Endothelial cell of umbilical vein (primary cell): ENCODE data around the gene RNF138. TPM values are rescaled to one million over a fixed set of nuclear protein-coding genes. Genes with fewer than 3 reads are reported as not detected.

Source experiments
- BruUV-seq: library from RNA; stranded (reverse); fragments of 400-500 nt; replicated peaks from 2 replicates; lab custom pipeline; 2021; lab: Mats Ljungman, UMichigan
- CTCF ChIA-PET: fragments of 300-600, 350-600 bp; sonication (Branson Sonifier 250); formaldehyde crosslinking; loops from one replicate; lab custom pipeline; 2021; ENCODE audit warnings: antibody characterized with exemption, inconsistent platforms; lab: Charles Lee
- POLR2A ChIA-PET: fragments of 300-600, 350-600 bp; sonication (Branson Sonifier 250); formaldehyde crosslinking; loops from one replicate; lab custom pipeline; 2021; ENCODE audit warnings: antibody characterized with exemption, inconsistent platforms; lab: Charles Lee
- DNase-seq: peaks from one replicate; pipeline ENCODE4 v3.0.0-alpha.2; 2011; ENCODE audit warnings: low read depth, low spot score
- FAIRE-seq: peaks from 2 replicates; lab custom pipeline; 2011; peaks lifted over from hg19 to GRCh38; lab: Jason Lieb, UNC
- H2AFZ ChIP-seq: 2 replicates; pipeline ENCODE4 v1.6.0; 2012; ENCODE audit warnings: low read depth, low read length, control low read depth, inconsistent platforms
- H3K27ac ChIP-seq: 2 replicates; pipeline ENCODE4 v1.5.1; 2011; ENCODE audit warnings: low read depth, mild to moderate bottlenecking, control low read depth, low read length, moderate library complexity; ENCODE audit not compliant: insufficient read depth
- H3K27me3 ChIP-seq, 2 experiments: 2 replicates each; pipeline versions ENCODE4 v1.6.0 to v1.6.1; 2011; ENCODE audit warnings: low read length in 2 of 2, mixed read lengths in 1 of 2; ENCODE audit not compliant: control insufficient read depth in 2 of 2, insufficient read depth in 2 of 2
- H3K36me3 ChIP-seq, 2 experiments: 2 replicates in 1 of 2; 3 replicates in 1 of 2; pipeline ENCODE4 v1.5.1; 2011; ENCODE audit warnings: low read length in 2 of 2, mild to moderate bottlenecking in 1 of 2, moderate library complexity in 1 of 2; ENCODE audit not compliant: control insufficient read depth in 2 of 2, insufficient read depth in 2 of 2; ENCODE audit errors: extremely low read depth in 1 of 2
- H3K4me1 ChIP-seq: 3 replicates; pipeline ENCODE4 v1.5.1; 2011; ENCODE audit warnings: mild to moderate bottlenecking, low read length; ENCODE audit not compliant: control insufficient read depth, insufficient read depth; ENCODE audit errors: extremely low read depth
- H3K4me2 ChIP-seq: 2 replicates; pipeline ENCODE4 v1.6.1; 2011; ENCODE audit warnings: low read length, control low read depth, mixed read lengths; ENCODE audit not compliant: insufficient read depth
- H3K4me3 ChIP-seq, 3 experiments: fragments of 200-600 bp in 1 of 3; sonication (generic), shearing (Covaris generic) in 1 of 3; replicated peaks in 1 of 3; 2 replicates each; pipeline ENCODE4 v1.5.1; 2011 to 2016; ENCODE audit warnings: control low read depth in 3 of 3, low read length in 3 of 3, mild to moderate bottlenecking in 2 of 3, inconsistent platforms in 1 of 3, low read depth in 1 of 3, moderate library complexity in 1 of 3; ENCODE audit not compliant: insufficient read depth in 1 of 3
- H3K79me2 ChIP-seq: 2 replicates; pipeline ENCODE4 v1.6.0; 2012; ENCODE audit warnings: low read length, inconsistent platforms; ENCODE audit not compliant: control insufficient read depth, insufficient read depth
- H3K9ac ChIP-seq: replicated peaks from 2 replicates; pipeline ENCODE3; 2011; ENCODE audit warnings: low read length, control low read depth; ENCODE audit not compliant: insufficient read depth; ENCODE audit errors: extremely low read depth
- H3K9me1 ChIP-seq: replicated peaks from 3 replicates; pipeline ENCODE4 v1.6.0; 2011; ENCODE audit warnings: mild to moderate bottlenecking, low read length; ENCODE audit not compliant: control insufficient read depth, insufficient read depth; ENCODE audit errors: extremely low read depth
- H3K9me3 ChIP-seq: replicated peaks from 2 replicates; pipeline ENCODE4 v1.5.1; 2012; ENCODE audit warnings: low read length, inconsistent platforms; ENCODE audit not compliant: control insufficient read depth, insufficient read depth
- H4K20me1 ChIP-seq: replicated peaks from 2 replicates; pipeline ENCODE3; 2011; ENCODE audit warnings: mild to moderate bottlenecking, low read length; ENCODE audit not compliant: control insufficient read depth, insufficient read depth; ENCODE audit errors: extremely low read depth
- EZH2 ChIP-seq: IDR thresholded peaks from 2 replicates; pipeline ENCODE4 v1.6.1; 2012; ENCODE audit warnings: borderline replicate concordance, low read depth, mild to moderate bottlenecking, moderate library complexity, low read length, inconsistent platforms; ENCODE audit not compliant: severe bottlenecking
- FOS ChIP-seq: IDR thresholded peaks from 2 replicates; pipeline ENCODE4 v1.6.1; 2011; ENCODE audit warnings: mild to moderate bottlenecking, low read length, moderate library complexity, borderline replicate concordance; ENCODE audit not compliant: insufficient read depth
- GATA2 ChIP-seq: IDR thresholded peaks from 2 replicates; pipeline ENCODE4 v1.7.0; 2011; ENCODE audit warnings: low read depth, mild to moderate bottlenecking, moderate library complexity, mixed read lengths, low read length; ENCODE audit not compliant: insufficient read length, insufficient read depth
- JUN ChIP-seq: IDR thresholded peaks from 2 replicates; pipeline ENCODE4 v1.6.1; 2011; ENCODE audit warnings: borderline replicate concordance, low read depth; ENCODE audit not compliant: insufficient read length, insufficient read depth
- MYC ChIP-seq: IDR thresholded peaks from one replicate; pipeline ENCODE4 v1.6.1; 2011; ENCODE audit warnings: mild to moderate bottlenecking, low read depth, low read length
- POLR2A ChIP-seq: IDR thresholded peaks from 2 replicates; pipeline ENCODE4 v1.6.1; 2012; ENCODE audit warnings: low read depth, mild to moderate bottlenecking, control low read depth, low read length
- POLR2AphosphoS5 ChIP-seq: IDR thresholded peaks from 2 replicates; pipeline ENCODE4 v1.6.1; 2012; ENCODE audit warnings: low read depth, mild to moderate bottlenecking, control low read depth, low read length, moderate library complexity; ENCODE audit not compliant: insufficient read depth
- dilution Hi-C: fragments of 300-500 bp; cut with MboI; formaldehyde crosslinking; loops from one replicate; pipeline ENCODE4 v1.15.0; 2019; ENCODE audit warnings: low sequenced_read_pairs; ENCODE audit not compliant: extremely low pct_ligation_motif_present
- intact Hi-C: fragments of 100-400 bp; cut with micrococcal nuclease; formaldehyde crosslinking; loops from one replicate; pipeline ENCODE4 v1.10.0; 2022
- polyA plus RNA-seq, 4 experiments: library from polyadenylated mRNA; depleted of rRNA in 3 of 4; stranded (reverse) in 3 of 4; unstranded in 1 of 4; fragments of >200 nt; gene quantifications; 2 replicates each; pipeline versions ENCODE4 v1.2.1 to v1.2.3, GENCODE V29; 2011 to 2012; ENCODE audit warnings: missing spikeins in 1 of 4
- total RNA-seq: library from RNA; stranded (reverse); gene quantifications from 2 replicates; pipeline ENCODE4 v1.2.3, GENCODE V29; 2021
- TF ChIP-seq, protein P1 (sequence below), 2 donors: IDR thresholded peaks; 1 replicate in 1 of 2; 2 replicates in 1 of 2; pipeline ENCODE4 v1.5.1; 2011; ENCODE audit warnings: low read length in 2 of 2, mild to moderate bottlenecking in 2 of 2, moderate library complexity in 2 of 2, control low read depth in 1 of 2, inconsistent platforms in 1 of 2, low read depth in 1 of 2; ENCODE audit not compliant: insufficient read depth in 1 of 2; ENCODE audit errors: extremely low read depth in 1 of 2
- TF ChIP-seq, protein P2 (sequence below): IDR thresholded peaks from 2 replicates; pipeline ENCODE4 v1.6.1; 2011; ENCODE audit not compliant: insufficient read depth, insufficient read length

RNF138 gene
- total and polyA plus RNA-seq, 2 donors (not counting 3 experiments of a cell fraction or from before 2014, with no cell fraction given), result 14.7 to 24.6 TPM

GRCh38 chr18:32067375-32068167, 24.1 kb upstream of the RNF138 start:
- Histone ChIP-seq H3K9me3 (no peaks in the 10 kb centered on the region), H3K4me1 (no peaks in the 10 kb centered on the region), H4K20me1 (no peaks in the 10 kb centered on the region), H3K36me3 (no peaks in the 10 kb centered on the region), H3K4me2 (no peak overlapping the region), H3K79me2 (no peaks in the 10 kb centered on the region), H3K27ac (no peak overlapping the region), H3K9me1 (no peaks in the 10 kb centered on the region), H3K9ac (no peak overlapping the region), H3K4me3 (no peak overlapping the region), H3K27me3 (no peaks in the 10 kb centered on the region), H2AFZ (no peak overlapping the region)
- dilution Hi-C loops (no loop called here), intact Hi-C loops (no loop called here)
- POLR2A ChIA-PET, result no interaction called here
- TF ChIP-seq EZH2, result no peak
- TF ChIP-seq, protein P1, sequence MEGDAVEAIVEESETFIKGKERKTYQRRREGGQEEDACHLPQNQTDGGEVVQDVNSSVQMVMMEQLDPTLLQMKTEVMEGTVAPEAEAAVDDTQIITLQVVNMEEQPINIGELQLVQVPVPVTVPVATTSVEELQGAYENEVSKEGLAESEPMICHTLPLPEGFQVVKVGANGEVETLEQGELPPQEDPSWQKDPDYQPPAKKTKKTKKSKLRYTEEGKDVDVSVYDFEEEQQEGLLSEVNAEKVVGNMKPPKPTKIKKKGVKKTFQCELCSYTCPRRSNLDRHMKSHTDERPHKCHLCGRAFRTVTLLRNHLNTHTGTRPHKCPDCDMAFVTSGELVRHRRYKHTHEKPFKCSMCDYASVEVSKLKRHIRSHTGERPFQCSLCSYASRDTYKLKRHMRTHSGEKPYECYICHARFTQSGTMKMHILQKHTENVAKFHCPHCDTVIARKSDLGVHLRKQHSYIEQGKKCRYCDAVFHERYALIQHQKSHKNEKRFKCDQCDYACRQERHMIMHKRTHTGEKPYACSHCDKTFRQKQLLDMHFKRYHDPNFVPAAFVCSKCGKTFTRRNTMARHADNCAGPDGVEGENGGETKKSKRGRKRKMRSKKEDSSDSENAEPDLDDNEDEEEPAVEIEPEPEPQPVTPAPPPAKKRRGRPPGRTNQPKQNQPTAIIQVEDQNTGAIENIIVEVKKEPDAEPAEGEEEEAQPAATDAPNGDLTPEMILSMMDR (IDR thresholded peaks at IDR 0.05; ENCODE audit: extremely low read depth in 1 of 2, insufficient read depth in 1 of 2, low read depth in 1 of 2, low read length in 2 of 2), result no peak
- no peak for TF ChIP-seq MYC
- TF ChIP-seq POLR2A, result no peak
- no peak for TF ChIP-seq JUN
- TF ChIP-seq, protein P2, sequence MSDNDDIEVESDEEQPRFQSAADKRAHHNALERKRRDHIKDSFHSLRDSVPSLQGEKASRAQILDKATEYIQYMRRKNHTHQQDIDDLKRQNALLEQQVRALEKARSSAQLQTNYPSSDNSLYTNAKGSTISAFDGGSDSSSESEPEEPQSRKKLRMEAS, result no peak
- no peak for TF ChIP-seq FOS
- TF ChIP-seq GATA2, result no peak
- no peak for TF ChIP-seq POLR2AphosphoS5
- CTCF ChIA-PET, result no interaction called here
- FAIRE-seq (no peak), DNase-seq (no peak)
- BruUV-seq, result no TSS peak
